Uterus (tissue), 2 donors: ENCODE measurements around the gene FKBP10.

ENCODE experiments used
- CTCF ChIP-seq, 4 experiments: fragments of 200-600 bp in 2 of 4; fragments of 450-650 bp in 2 of 4; sonication (generic) in 2 of 4; IDR thresholded peaks; one replicate each; pipeline ENCODE4 v1.5.1; 2016 to 2019; ENCODE audit warnings: antibody characterized with exemption in 4 of 4, mild to moderate bottlenecking in 2 of 4, moderate library complexity in 1 of 4
- POLR2A ChIP-seq, 2 donors: fragments of 450-650 bp; IDR thresholded peaks; one replicate each; pipeline ENCODE4 v1.6.1; 2016; ENCODE audit warnings: antibody characterized with exemption in 2 of 2, mild to moderate bottlenecking in 1 of 2, moderate library complexity in 1 of 2

- TF ChIP-seq CTCF (IDR thresholded peaks at IDR 0.05) (no peak), POLR2A (IDR thresholded peaks at IDR 0.05) (no peak)
Observed at GRCh38 chr17:41823141-41823524, 10.3 kb downstream of the FKBP10 start.
